SK-N-MC (cell line): ENCODE data around the gene GALR2.

Source experiments
- DNase-seq: peaks from one replicate; pipeline ENCODE4 v3.0.0-alpha.2; 2011; ENCODE audit warnings: low read depth, low spot score
- H3K27ac ChIP-seq: fragments of 200-600 bp; sonication (generic); 2 replicates; pipeline ENCODE4 v1.5.1; 2016; ENCODE audit warnings: mixed run types
- H3K36me3 ChIP-seq: fragments of 200-600 bp; sonication (generic); 2 replicates; pipeline ENCODE4 v1.6.1; 2017; ENCODE audit warnings: antibody characterized with exemption, low read length, mixed read lengths; ENCODE audit not compliant: insufficient read depth
- H3K4me3 ChIP-seq: fragments of 200-600 bp; sonication (generic); 2 replicates; pipeline ENCODE4 v1.5.1; 2016
- H3K9ac ChIP-seq: fragments of 200-600 bp; sonication (generic); 2 replicates; pipeline ENCODE4 v1.8.0; 2017; ENCODE audit warnings: mixed run types, mixed read lengths; ENCODE audit not compliant: insufficient read length
- H3K9me3 ChIP-seq: fragments of 200-600 bp; sonication (generic); 2 replicates; pipeline ENCODE4 v1.6.1; 2017; ENCODE audit warnings: low read depth, mild to moderate bottlenecking, antibody characterized with exemption, low read length, moderate library complexity, mixed read lengths
- EZH2 ChIP-seq: fragments of 200-600 bp; sonication (generic); IDR thresholded peaks from one replicate; pipeline ENCODE4 v1.6.1; 2017; ENCODE audit warnings: antibody characterized with exemption
- FOXP2 ChIP-seq: optimal IDR thresholded peaks from 2 replicates; pipeline ENCODE3; 2011; ENCODE audit warnings: mild to moderate bottlenecking, moderate library complexity; ENCODE audit not compliant: insufficient read depth; ENCODE audit errors: extremely low read length, control extremely low read depth
- POLR2AphosphoS5 ChIP-seq: IDR thresholded peaks from 2 replicates; pipeline ENCODE4 v1.6.1; 2012; ENCODE audit warnings: mild to moderate bottlenecking, low read depth, low read length, borderline replicate concordance

The GALR2 gene

GRCh38 chr17:76087531-76087930 is 12.9 kb downstream of the GALR2 start:
- no peak overlapping the region for H3K4me3 ChIP-seq
- no peak for DNase-seq
- peaks cover 28% of the 10 kb centered on the region; the same call in 1 of the 2 replicates for H3K36me3 ChIP-seq
- H3K9ac ChIP-seq: no peak overlapping the region
- H3K9me3 ChIP-seq: no peaks in the 10 kb centered on the region
- TF ChIP-seq EZH2 (no peak), POLR2AphosphoS5 (no peak), FOXP2 (no peak)
- no peak overlapping the region for H3K27ac ChIP-seq

DNA sequence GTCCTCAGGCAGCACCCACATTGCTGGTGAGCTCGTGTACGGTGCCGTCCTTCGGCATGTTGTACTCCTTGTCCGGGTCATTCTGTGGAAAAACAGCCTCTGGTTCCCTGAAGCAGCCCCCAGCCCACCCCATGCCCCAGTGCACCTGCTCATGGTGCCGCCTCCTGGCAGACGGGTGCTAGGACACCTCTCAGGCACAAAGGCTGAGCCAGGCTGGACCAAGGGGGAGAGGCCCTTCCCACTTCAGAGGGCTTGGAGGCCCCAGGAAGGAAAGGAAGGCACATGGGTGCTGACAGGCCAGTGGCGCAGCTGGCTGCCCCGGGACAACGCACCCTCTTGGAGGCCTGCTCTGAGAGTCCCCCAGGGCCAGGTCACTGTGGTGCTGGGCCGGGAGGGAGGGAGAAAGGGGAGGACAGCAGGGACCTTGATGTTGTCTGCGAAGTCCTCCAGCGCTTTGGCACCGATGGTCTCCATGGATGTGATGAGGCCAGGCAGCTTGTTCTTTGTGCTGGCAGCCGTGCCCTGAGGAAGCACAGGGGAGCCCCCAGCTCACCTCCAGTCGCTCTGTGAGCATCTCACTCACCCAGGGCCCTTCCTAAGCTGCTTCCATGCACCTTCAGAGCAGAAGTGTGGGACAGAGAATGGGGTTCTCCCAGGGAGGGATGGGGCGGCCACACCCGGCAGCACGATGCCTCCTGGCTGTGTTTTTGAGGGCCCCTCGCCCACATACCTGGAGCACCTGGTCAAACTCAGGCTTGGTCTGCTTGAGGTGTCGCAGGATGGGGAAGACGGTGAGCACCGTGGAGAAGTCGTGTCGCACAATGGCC is 13.7 kb downstream of the GALR2 start:
- no peak overlapping the region for H3K27ac ChIP-seq
- peaks cover 26% of the 10 kb centered on the region; the same call in 1 of the 2 replicates for H3K36me3 ChIP-seq
- DNase-seq: no peak
- TF ChIP-seq FOXP2: no peak
- no peak for TF ChIP-seq POLR2AphosphoS5
- no peak for TF ChIP-seq EZH2
- no peak overlapping the region for H3K4me3 ChIP-seq
- H3K9me3 ChIP-seq: no peaks in the 10 kb centered on the region
- H3K9ac ChIP-seq: no peak overlapping the region

- Histone ChIP-seq H3K27ac (no peak overlapping the region), H3K36me3 (peaks cover 34% of the 10 kb centered on the region), H3K9ac (no peak overlapping the region), H3K4me3 (no peak overlapping the region), H3K9me3 (no peaks in the 10 kb centered on the region)
- no peak for DNase-seq
- no peak for TF ChIP-seq POLR2AphosphoS5
- TF ChIP-seq FOXP2: no peak
- TF ChIP-seq EZH2: no peak
Observed at GRCh38 chr17:76088868-76089576, 14.4 kb downstream of the GALR2 start.

DNA sequence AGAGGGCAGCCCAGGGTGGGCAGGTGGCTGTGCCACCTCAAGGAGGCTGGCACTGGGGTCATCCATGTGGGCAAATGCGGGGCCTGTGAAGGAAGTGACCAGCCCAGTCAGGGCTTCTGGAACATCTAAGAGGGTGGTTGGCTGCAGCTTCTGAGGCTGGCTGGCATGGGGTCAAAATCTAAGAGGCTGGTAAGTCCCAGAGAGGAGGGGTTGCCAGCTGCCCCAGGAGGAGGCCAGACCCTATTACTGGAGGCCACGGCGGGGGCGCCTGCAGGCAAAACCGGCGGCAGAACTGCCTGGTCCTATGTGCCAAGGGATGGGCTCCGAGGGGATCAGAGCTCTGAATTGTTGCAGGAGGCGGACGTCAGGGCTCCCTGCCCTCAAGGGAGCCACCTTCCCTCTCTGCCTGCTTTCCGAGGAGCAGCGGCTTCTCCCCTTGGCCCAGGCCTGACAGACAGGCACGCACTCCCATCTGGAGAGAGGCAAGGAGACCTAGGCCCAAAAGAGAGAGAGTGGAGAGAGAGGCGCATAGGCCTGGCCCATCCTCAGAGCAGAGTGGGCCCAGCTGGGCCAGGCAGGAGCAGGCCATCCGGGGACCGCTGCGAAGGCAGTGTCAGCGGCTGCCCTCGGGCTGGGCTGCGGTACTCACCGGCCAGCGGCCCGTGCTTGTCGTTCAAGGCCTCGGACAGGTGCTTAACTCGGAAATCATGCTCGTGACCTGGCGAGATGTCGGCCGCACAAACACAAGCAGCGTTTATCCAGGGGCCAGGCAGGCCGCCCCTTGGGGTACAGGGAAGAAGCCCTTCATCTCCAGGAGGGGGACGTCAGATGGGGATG is 15.3 kb downstream of the GALR2 start:
- Histone ChIP-seq H3K9me3 (no peaks in the 10 kb centered on the region), H3K9ac (no peak overlapping the region), H3K36me3 (peaks cover 35% of the 10 kb centered on the region), H3K27ac (no peak overlapping the region), H3K4me3 (no peak overlapping the region)
- TF ChIP-seq POLR2AphosphoS5: no peak
- no peak for TF ChIP-seq FOXP2
- no peak for TF ChIP-seq EZH2
- DNase-seq: no peak

- TF ChIP-seq EZH2 (no peak), FOXP2 (no peak), POLR2AphosphoS5 (no peak)
- Histone ChIP-seq H3K36me3 (peaks cover 32% of the 10 kb centered on the region), H3K27ac (no peak overlapping the region), H3K9me3 (no peaks in the 10 kb centered on the region), H3K4me3 (no peak overlapping the region), H3K9ac (no peak overlapping the region)
- DNase-seq: no peak
Observed at GRCh38 chr17:76090517-76091129, 16.0 kb downstream of the GALR2 start.

GRCh38 chr17:76091526-76092286 is 17.1 kb downstream of the GALR2 start:
- Histone ChIP-seq H3K9ac (no peak overlapping the region), H3K4me3 (no peak overlapping the region), H3K9me3 (no peaks in the 10 kb centered on the region), H3K36me3 (peaks cover 34% of the 10 kb centered on the region), H3K27ac (no peak overlapping the region)
- DNase-seq: no peak
- no peak for TF ChIP-seq EZH2
- no peak for TF ChIP-seq POLR2AphosphoS5
- no peak for TF ChIP-seq FOXP2
